ENCODE data around the gene ATF6B. TPM values are rescaled to one million over a fixed set of nuclear protein-coding genes. Genes with fewer than 3 reads are reported as not detected.
"Not testable (repeated sequence)": the region's sequence is repeated elsewhere in the genome, so short reads cannot be mapped to it uniquely, and the experiment has no call there.

Gene ATF6B
- total RNA-seq, 1 donor from 2014 or later: 14.1 TPM

GRCh38 chr6:32109765-32110160 lies 18.3 kb downstream of the ATF6B start:
- H3K27ac ChIP-seq (ENCODE audit: low read depth, low read length): peak overlapping the region; percentile 85
- H3K4me3 ChIP-seq (ENCODE audit: low read length in 3 of 3): peak overlapping the region in 2 of 3 donors; percentile 45 to 52
- peaks cover 44 to 57% (median 52%) of the 10 kb centered on the region in 3 donors for H3K4me1 ChIP-seq (ENCODE audit: control insufficient read depth in 3 of 3, insufficient read depth in 3 of 3, low read length in 3 of 3)

DNA sequence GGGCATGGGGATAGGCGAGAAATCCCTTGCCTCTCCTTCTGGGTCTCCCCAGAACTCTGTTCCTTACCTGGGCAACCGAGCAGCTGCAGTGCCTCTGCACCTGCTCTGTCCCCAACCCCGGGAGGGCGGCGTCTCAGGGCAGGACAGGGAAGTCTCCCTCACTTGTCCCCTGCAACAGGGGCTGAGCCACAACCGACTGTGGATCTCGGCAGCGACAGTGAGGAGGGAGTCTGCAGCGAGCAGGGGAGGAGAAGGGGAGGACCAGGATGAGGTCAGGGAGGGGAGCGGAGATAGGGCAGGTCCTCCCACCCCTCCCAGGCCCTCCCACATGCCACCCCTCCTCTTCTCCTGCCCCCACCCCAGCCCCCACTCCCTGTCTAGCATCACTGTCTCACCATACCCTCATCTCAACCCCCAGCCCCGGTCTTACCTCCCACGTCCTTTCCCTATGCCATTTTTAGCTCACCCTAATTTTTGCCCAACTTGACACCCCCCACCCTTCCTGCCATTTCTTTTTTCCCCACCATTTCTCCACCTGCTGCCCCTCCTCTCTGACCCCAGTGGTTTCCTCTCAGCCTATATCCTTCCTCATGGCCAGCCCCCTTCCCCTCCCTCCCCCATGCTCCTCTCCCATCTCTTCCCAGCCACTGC lies 18.8 kb downstream of the ATF6B start, which contains the start of gene TNXB:
Gene TNXB, minus strand, starts transcription at position 225 of the 651 bp plus-strand sequence. CDS start 11,140 bp downstream, outside the sequence.
- peaks cover 44 to 57% (median 50%) of the 10 kb centered on the region in 3 donors for H3K4me1 ChIP-seq (ENCODE audit: control insufficient read depth in 3 of 3, insufficient read depth in 3 of 3, low read length in 3 of 3)
- H3K9ac ChIP-seq (ENCODE audit: low read depth in 1 of 3, low read length in 3 of 3): peak within 1 kb of the TSS; percentile 72 to 95 (median 81)
- H3K36me3 ChIP-seq (ENCODE audit: control insufficient read depth in 3 of 3, insufficient read depth in 3 of 3, low read length in 3 of 3): peaks cover 0 to 5% (median 0%) of the 10 kb centered on the region in 3 donors
- peak within 1 kb of the TSS; percentile 91 for H3K27ac ChIP-seq (ENCODE audit: low read depth, low read length)
- H3K9me3 ChIP-seq (ENCODE audit: control insufficient read depth in 3 of 3, low read length in 3 of 3): no peaks in the 10 kb centered on the region
- H3K4me3 ChIP-seq (ENCODE audit: low read length in 3 of 3): peak within 1 kb of the TSS; percentile 64 to 79 (median 77)
- peaks cover 11 to 42% (median 20%) of the 10 kb centered on the region in 3 donors for H3K27me3 ChIP-seq (ENCODE audit: control insufficient read depth in 3 of 3, insufficient read depth in 3 of 3, low read length in 3 of 3)

More at GRCh38 chr6:32109765-32110160, 18.3 kb downstream of the ATF6B start:
- Histone ChIP-seq H3K9me3 (ENCODE audit: control insufficient read depth in 3 of 3, low read length in 3 of 3) (no peaks in the 10 kb centered on the region), H3K9ac (ENCODE audit: low read depth in 1 of 3, low read length in 3 of 3) (peak overlapping the region in 2 of 3 donors; percentile 66 to 77), H3K36me3 (ENCODE audit: control insufficient read depth in 3 of 3, insufficient read depth in 3 of 3, low read length in 3 of 3) (peaks cover 0 to 6% (median 2%) of the 10 kb centered on the region in 3 donors), H3K27me3 (ENCODE audit: control insufficient read depth in 3 of 3, insufficient read depth in 3 of 3, low read length in 3 of 3) (peaks cover 11 to 42% (median 20%) of the 10 kb centered on the region in 3 donors)

DNA sequence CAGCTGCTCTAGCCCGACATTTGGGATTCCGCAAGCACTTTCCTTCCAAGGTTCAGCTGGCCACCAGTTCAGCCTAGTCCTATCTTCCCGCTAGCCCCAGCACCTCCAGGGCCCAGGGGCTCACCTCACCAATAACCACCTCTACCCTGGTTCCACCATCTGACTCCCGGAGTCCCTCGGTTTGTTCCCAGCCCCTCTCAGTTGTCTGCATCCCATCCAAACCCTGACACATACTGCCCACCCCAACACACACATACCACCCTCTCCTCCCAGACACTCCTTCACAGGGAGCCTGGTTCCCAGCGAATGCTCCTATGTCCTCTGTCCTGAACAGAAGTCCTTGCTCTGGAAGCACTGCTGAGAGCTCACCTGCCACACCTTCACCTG lies 19.3 kb downstream of the ATF6B start:
- Histone ChIP-seq H3K9me3 (ENCODE audit: control insufficient read depth in 3 of 3, low read length in 3 of 3) (no peaks in the 10 kb centered on the region), H3K9ac (ENCODE audit: low read depth in 1 of 3, low read length in 3 of 3) (peak overlapping the region; percentile 72 to 95 (median 81)), H3K27ac (ENCODE audit: low read depth, low read length) (peak overlapping the region; percentile 91), H3K4me1 (ENCODE audit: control insufficient read depth in 3 of 3, insufficient read depth in 3 of 3, low read length in 3 of 3) (peaks cover 41 to 55% (median 46%) of the 10 kb centered on the region in 3 donors), H3K4me3 (ENCODE audit: low read length in 3 of 3) (peak overlapping the region; percentile 64 to 79 (median 77)), H3K27me3 (ENCODE audit: control insufficient read depth in 3 of 3, insufficient read depth in 3 of 3, low read length in 3 of 3) (peaks cover 11 to 42% (median 20%) of the 10 kb centered on the region in 3 donors), H3K36me3 (ENCODE audit: control insufficient read depth in 3 of 3, insufficient read depth in 3 of 3, low read length in 3 of 3) (peaks cover 0 to 5% (median 0%) of the 10 kb centered on the region in 3 donors)

DNA sequence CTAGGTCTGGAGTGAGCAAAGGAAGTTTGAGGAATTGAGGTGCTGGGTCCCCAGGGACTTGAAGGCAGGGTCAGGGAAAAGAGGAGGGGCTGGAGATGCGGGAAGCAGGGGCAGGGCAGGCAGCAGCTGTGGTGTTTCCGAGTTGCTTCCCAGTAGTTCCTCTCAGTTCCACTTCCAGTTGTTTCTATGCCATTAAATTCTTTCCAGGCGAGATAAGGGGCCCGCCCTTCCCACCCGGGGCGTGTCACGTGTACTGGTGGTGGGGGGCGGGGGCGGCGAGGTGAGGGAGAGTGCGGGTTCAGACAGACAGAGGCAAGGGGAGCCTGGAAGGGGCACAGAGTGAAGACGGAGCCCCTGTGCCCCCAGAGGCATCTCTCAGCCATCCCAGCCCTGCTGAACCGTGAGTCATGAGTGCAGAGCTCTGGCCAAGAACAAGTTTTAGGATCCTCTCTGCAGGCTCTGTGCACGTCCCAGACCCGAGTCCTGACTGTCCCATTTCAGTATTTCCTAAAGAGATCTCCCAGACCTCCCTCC lies 19.9 kb downstream of the ATF6B start:
- Histone ChIP-seq H3K27me3 (ENCODE audit: control insufficient read depth in 3 of 3, insufficient read depth in 3 of 3, low read length in 3 of 3) (peaks cover 11 to 42% (median 20%) of the 10 kb centered on the region in 3 donors), H3K36me3 (ENCODE audit: control insufficient read depth in 3 of 3, insufficient read depth in 3 of 3, low read length in 3 of 3) (peaks cover 0 to 5% (median 0%) of the 10 kb centered on the region in 3 donors), H3K27ac (ENCODE audit: low read depth, low read length) (peak overlapping the region; percentile 91), H3K4me3 (ENCODE audit: low read length in 3 of 3) (peak overlapping the region; percentile 64 to 79 (median 77)), H3K9ac (ENCODE audit: low read depth in 1 of 3, low read length in 3 of 3) (peak overlapping the region; percentile 72 to 95 (median 81)), H3K9me3 (ENCODE audit: control insufficient read depth in 3 of 3, low read length in 3 of 3) (no peaks in the 10 kb centered on the region), H3K4me1 (ENCODE audit: control insufficient read depth in 3 of 3, insufficient read depth in 3 of 3, low read length in 3 of 3) (peaks cover 36 to 49% (median 41%) of the 10 kb centered on the region in 3 donors)

DNA sequence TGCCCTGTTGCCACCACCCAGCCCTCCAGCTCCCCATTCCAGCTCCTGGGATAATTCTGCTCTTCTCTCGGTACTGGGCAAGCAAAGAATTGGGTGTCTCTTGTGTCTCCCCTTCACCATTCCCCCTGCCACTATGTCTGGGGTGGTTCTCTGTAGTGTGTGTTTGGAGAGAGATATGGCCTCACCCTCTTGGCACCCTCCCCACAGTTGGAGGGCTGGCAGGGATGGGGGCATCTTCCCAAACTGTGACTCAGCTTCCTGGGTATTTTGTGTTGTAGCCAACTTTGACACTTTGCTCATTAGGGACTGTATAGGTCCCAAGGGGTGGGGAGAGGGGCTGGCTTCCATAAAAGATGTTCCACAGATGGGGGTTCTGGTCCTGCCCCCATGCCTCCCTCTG lies 20.6 kb downstream of the ATF6B start:
- H3K36me3 ChIP-seq (ENCODE audit: control insufficient read depth in 3 of 3, insufficient read depth in 3 of 3, low read length in 3 of 3): peaks cover 0 to 5% (median 0%) of the 10 kb centered on the region in 3 donors
- peak overlapping the region; percentile 51 to 72 (median 64) for H3K9ac ChIP-seq (ENCODE audit: low read depth in 1 of 3, low read length in 3 of 3)
- H3K4me1 ChIP-seq (ENCODE audit: control insufficient read depth in 3 of 3, insufficient read depth in 3 of 3, low read length in 3 of 3): peaks cover 33 to 48% (median 40%) of the 10 kb centered on the region in 3 donors
- peak overlapping the region; percentile 91 for H3K27ac ChIP-seq (ENCODE audit: low read depth, low read length)
- peaks cover 11 to 42% (median 20%) of the 10 kb centered on the region in 3 donors for H3K27me3 ChIP-seq (ENCODE audit: control insufficient read depth in 3 of 3, insufficient read depth in 3 of 3, low read length in 3 of 3)
- no peaks in the 10 kb centered on the region for H3K9me3 ChIP-seq (ENCODE audit: control insufficient read depth in 3 of 3, low read length in 3 of 3)
- peak overlapping the region; percentile 26 to 69 (median 49) for H3K4me3 ChIP-seq (ENCODE audit: low read length in 3 of 3)

DNA sequence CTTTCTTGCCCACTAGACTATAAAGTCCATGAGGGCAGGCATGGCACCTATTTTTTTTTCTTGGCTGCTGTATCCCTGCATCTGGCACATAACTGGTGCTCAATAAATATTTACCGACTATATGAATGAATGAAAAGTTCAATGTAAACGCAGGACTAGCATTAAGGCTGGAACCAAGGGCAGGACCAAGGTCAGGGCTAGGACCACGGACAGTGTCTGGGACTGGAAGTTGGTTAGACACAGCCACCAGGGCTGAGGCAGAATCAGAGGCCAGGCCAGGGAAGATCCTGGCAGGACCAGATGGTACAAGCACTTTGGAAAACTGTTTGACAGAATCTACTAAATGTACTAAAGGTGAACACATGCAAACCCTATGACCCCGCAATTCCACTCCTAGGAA lies 22.6 kb downstream of the ATF6B start:
- H3K9me3 ChIP-seq (ENCODE audit: control insufficient read depth in 3 of 3, low read length in 3 of 3): no peaks in the 10 kb centered on the region
- H3K27ac ChIP-seq (ENCODE audit: low read depth, low read length): no peak overlapping the region
- peaks cover 0 to 7% (median 0%) of the 10 kb centered on the region in 3 donors for H3K36me3 ChIP-seq (ENCODE audit: control insufficient read depth in 3 of 3, insufficient read depth in 3 of 3, low read length in 3 of 3)
- H3K9ac ChIP-seq (ENCODE audit: low read depth in 1 of 3, low read length in 3 of 3): no peak overlapping the region
- H3K27me3 ChIP-seq (ENCODE audit: control insufficient read depth in 3 of 3, insufficient read depth in 3 of 3, low read length in 3 of 3): peaks cover 8 to 37% (median 15%) of the 10 kb centered on the region in 3 donors
- H3K4me3 ChIP-seq (ENCODE audit: low read length in 3 of 3): no peak overlapping the region
- peaks cover 17 to 34% (median 30%) of the 10 kb centered on the region in 3 donors for H3K4me1 ChIP-seq (ENCODE audit: control insufficient read depth in 3 of 3, insufficient read depth in 3 of 3, low read length in 3 of 3)

- Histone ChIP-seq H3K9me3 (ENCODE audit: control insufficient read depth in 3 of 3, low read length in 3 of 3) (no peaks in the 10 kb centered on the region), H3K36me3 (ENCODE audit: control insufficient read depth in 3 of 3, insufficient read depth in 3 of 3, low read length in 3 of 3) (peaks cover 0 to 12% (median 0%) of the 10 kb centered on the region in 3 donors), H3K4me3 (ENCODE audit: low read length in 3 of 3) (no peak overlapping the region), H3K27ac (ENCODE audit: low read depth, low read length) (no peak overlapping the region), H3K27me3 (ENCODE audit: control insufficient read depth in 3 of 3, insufficient read depth in 3 of 3, low read length in 3 of 3) (peaks cover 8 to 20% (median 14%) of the 10 kb centered on the region in 3 donors), H3K9ac (ENCODE audit: low read depth in 1 of 3, low read length in 3 of 3) (no peak overlapping the region), H3K4me1 (ENCODE audit: control insufficient read depth in 3 of 3, insufficient read depth in 3 of 3, low read length in 3 of 3) (peaks cover 5 to 10% (median 8%) of the 10 kb centered on the region in 3 donors)
Measured at GRCh38 chr6:32102255-32102654, 25.8 kb downstream of the ATF6B start.

GRCh38 chr6:32100251-32100650 lies 27.8 kb downstream of the ATF6B start:
- not testable (repeated sequence) for H3K9me3 ChIP-seq (ENCODE audit: control insufficient read depth in 3 of 3, low read length in 3 of 3); H3K9ac ChIP-seq (ENCODE audit: low read depth in 1 of 3, low read length in 3 of 3); H3K27ac ChIP-seq (ENCODE audit: low read depth, low read length); H3K4me3 ChIP-seq (ENCODE audit: low read length in 3 of 3)
- Histone ChIP-seq H3K4me1 (ENCODE audit: control insufficient read depth in 3 of 3, insufficient read depth in 3 of 3, low read length in 3 of 3) (peaks cover 3 to 17% (median 13%) of the 10 kb centered on the region in 3 donors), H3K36me3 (ENCODE audit: control insufficient read depth in 3 of 3, insufficient read depth in 3 of 3, low read length in 3 of 3) (peaks cover 0 to 13% (median 7%) of the 10 kb centered on the region in 3 donors), H3K27me3 (ENCODE audit: control insufficient read depth in 3 of 3, insufficient read depth in 3 of 3, low read length in 3 of 3) (peaks cover 23 to 29% (median 26%) of the 10 kb centered on the region in 3 donors)

DNA sequence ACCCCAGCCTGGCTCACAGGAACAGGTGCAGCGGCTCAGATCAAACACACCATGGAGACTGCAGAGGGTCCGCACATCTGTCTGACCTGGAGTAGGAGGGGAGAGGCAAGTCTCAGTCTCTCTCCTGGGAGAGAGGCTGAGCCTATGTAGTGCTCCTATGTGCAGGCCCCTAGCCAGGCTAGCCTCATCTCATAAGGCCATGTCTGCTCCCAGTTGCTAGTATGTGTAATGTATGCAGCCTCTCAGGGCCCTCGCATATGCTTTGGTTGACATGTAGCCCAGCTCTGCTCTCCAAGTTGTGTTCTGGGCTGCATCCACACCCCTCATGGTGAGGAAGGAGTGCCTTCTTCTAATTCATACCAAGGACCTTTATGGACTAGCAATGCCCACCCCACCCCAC lies 30.7 kb downstream of the ATF6B start:
- no peak overlapping the region for H3K27ac ChIP-seq (ENCODE audit: low read depth, low read length)
- peaks cover 0 to 21% (median 10%) of the 10 kb centered on the region in 3 donors for H3K36me3 ChIP-seq (ENCODE audit: control insufficient read depth in 3 of 3, insufficient read depth in 3 of 3, low read length in 3 of 3)

More for the DNA sequence above, 30.7 kb downstream of the ATF6B start:
- Histone ChIP-seq H3K9me3 (ENCODE audit: control insufficient read depth in 3 of 3, low read length in 3 of 3) (no peaks in the 10 kb centered on the region), H3K4me3 (ENCODE audit: low read length in 3 of 3) (no peak overlapping the region), H3K9ac (ENCODE audit: low read depth in 1 of 3, low read length in 3 of 3) (peak overlapping the region in 1 of 3 donors; percentile 25), H3K4me1 (ENCODE audit: control insufficient read depth in 3 of 3, insufficient read depth in 3 of 3, low read length in 3 of 3) (peaks cover 3 to 22% (median 21%) of the 10 kb centered on the region in 3 donors), H3K27me3 (ENCODE audit: control insufficient read depth in 3 of 3, insufficient read depth in 3 of 3, low read length in 3 of 3) (peaks cover 23 to 35% (median 29%) of the 10 kb centered on the region in 3 donors)

All from skeletal muscle tissue (tissue), 4 donors.